H1 (cell line): ENCODE results near the gene MSI1. TPM values are rescaled to one million over a fixed set of nuclear protein-coding genes. Genes with fewer than 3 reads are reported as not detected.

Experiments used
- CBX8 ChIP-seq: fragments of 300-800, 300-1000 bp; sonication (generic); IDR thresholded peaks from 2 replicates; pipeline ENCODE4 v1.7.1; 2016; ENCODE audit warnings: low read depth, low read length, borderline replicate concordance
- CHD7 ChIP-seq: fragments of 300-600 bp; sonication (generic); IDR thresholded peaks from 2 replicates; pipeline ENCODE4 v1.7.1; 2012; ENCODE audit warnings: low read length, moderate library complexity, mild to moderate bottlenecking, inconsistent platforms; ENCODE audit not compliant: insufficient replicate concordance
- FOSL1 ChIP-seq: IDR thresholded peaks from 2 replicates; pipeline ENCODE4 v1.6.1; 2011; ENCODE audit warnings: mild to moderate bottlenecking, low read depth, low read length, moderate library complexity; ENCODE audit not compliant: insufficient read depth
- NRF1 ChIP-seq: IDR thresholded peaks from 2 replicates; pipeline ENCODE4 v1.6.1; 2011; ENCODE audit warnings: mild to moderate bottlenecking, low read depth, low read length, improper control_type of control experiment
- RFX5 ChIP-seq: IDR thresholded peaks from 2 replicates; pipeline ENCODE4 v1.6.1; 2011; ENCODE audit warnings: low read depth, low read length, improper control_type of control experiment, borderline replicate concordance
- RNF2 ChIP-seq: fragments of 200-900, 300-1000 bp; sonication (generic); IDR thresholded peaks from 2 replicates; pipeline ENCODE4 v1.7.1; 2016; ENCODE audit warnings: borderline replicate concordance, low read depth, mild to moderate bottlenecking, antibody characterized with exemption, low read length; ENCODE audit not compliant: poor library complexity, severe bottlenecking; ENCODE audit errors: missing control alignments
- SIRT6 ChIP-seq: IDR thresholded peaks from one replicate; pipeline ENCODE4 v1.7.1; 2012; ENCODE audit warnings: low read length, inconsistent platforms
- polyA plus RNA-seq, 7 experiments: library from polyadenylated mRNA; depleted of rRNA in 3 of 7; stranded (reverse) in 5 of 7; unstranded in 2 of 7; fragments of >200 nt in 5 of 7; fragments of 200-250 nt in 2 of 7; gene quantifications; 1 replicate in 5 of 7; 2 replicates in 1 of 7; 4 replicates in 1 of 7; pipeline versions ENCODE4 v1.2.1 to v1.2.3, GENCODE V29; 2011 to 2013; ENCODE audit warnings: missing spikeins in 2 of 7, mixed read lengths in 2 of 7
- total RNA-seq: library from RNA; stranded (reverse); fragmentation: NEBNext Ultra II Directional; extraction: Animal tissue kit (Norgen Biotek cat#: 25700); gene quantifications from 2 replicates; pipeline ENCODE4 v1.2.1, GENCODE V29; 2021

The MSI1 gene
- total and polyA plus RNA-seq, 2 of the 8 experiments (the other 6 are each of a cell fraction or from before 2014, with no cell fraction given) = 13.5 to 51.9 TPM

GRCh38 chr12:120381752-120382419 lies 12.9 kb upstream of the MSI1 start (continued):
- TF ChIP-seq RNF2 (no peak), FOSL1 (no peak), NRF1 (no peak), CBX8 (no peak), CHD7 (no peak), SIRT6 (no peak), RFX5 (no peak)
